ENCODE results near the gene TLR9. TPM values are rescaled to one million over a fixed set of nuclear protein-coding genes. Genes with fewer than 3 reads are reported as not detected.

The TLR9 gene
- total and polyA plus RNA-seq, 11 donors, result 0.04 to 0.65 (median 0.22) TPM; not detected in 1

DNA sequence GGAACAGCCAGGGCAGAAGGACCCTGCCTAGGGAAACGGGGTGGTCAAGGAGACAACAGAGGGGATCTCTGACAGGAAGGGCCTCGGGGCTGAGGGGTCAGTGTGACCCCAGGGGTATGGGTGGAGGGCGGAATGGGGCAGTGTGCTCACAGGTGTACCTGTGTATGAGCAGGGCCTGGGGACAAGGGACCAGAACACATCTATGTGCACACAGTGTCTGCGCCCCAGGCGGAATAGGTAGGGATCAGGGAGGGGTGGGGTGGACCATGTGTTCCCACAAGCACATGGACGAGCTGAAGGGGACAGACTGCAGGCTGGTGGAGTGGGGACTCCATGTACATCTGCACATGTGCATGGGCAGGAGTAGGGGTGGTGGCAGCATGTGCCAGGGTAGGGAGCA lies 5.0 kb upstream of the TLR9 start:
- DNase-seq, result no peak

GRCh38 chr3:52229656-52230055 lies 4.2 kb upstream of the TLR9 start:
- intact Hi-C loops (cut with DNase I), result loop anchor here in 7 of 10 donors (2.0 to 10.0 kb wide), 4 partner anchors 58 to 175 kb away; partner anchors contain the start of gene GLYCTK (in 2 of the 7)
- Histone ChIP-seq H3K27me3 (no peaks in the 10 kb centered on the region), H3K9me3 (no peaks in the 10 kb centered on the region), H3K4me3 (no peak overlapping the region), H3K27ac (no peak overlapping the region), H3K4me1 (peaks cover 0 to 32% (median 18%) of the 10 kb centered on the region in 12 donors), H3K36me3 (peaks cover 0 to 71% (median 55%) of the 10 kb centered on the region in 9 donors)
- ATAC-seq, result no peak
- DNase-seq, result no peak
- 80 to 96% (median 89%) methylated on average over 4 to 13 of the region's 13 CpGs for WGBS, 4 donors
- TF ChIP-seq POLR2A (IDR thresholded peaks at IDR 0.05), result no peak
- TF ChIP-seq CTCF (IDR thresholded peaks at IDR 0.05), result no peak

More for the DNA sequence above, 5.0 kb upstream of the TLR9 start:
- intact Hi-C loops (cut with DNase I), result loop anchor here in 7 of 10 donors (2.0 to 10.0 kb wide), 4 partner anchors 57 to 174 kb away; partner anchors contain the start of gene GLYCTK (in 2 of the 7)
- Histone ChIP-seq H3K27ac (no peak overlapping the region), H3K9me3 (no peaks in the 10 kb centered on the region), H3K36me3 (peaks cover 0 to 78% (median 55%) of the 10 kb centered on the region in 9 donors), H3K4me1 (peaks cover 0 to 40% (median 20%) of the 10 kb centered on the region in 12 donors), H3K4me3 (no peak overlapping the region), H3K27me3 (no peaks in the 10 kb centered on the region)
- WGBS, 4 donors, result 86 to 94% (median 89%) methylated on average over 6 of the region's 6 CpGs
- no peak for TF ChIP-seq CTCF (IDR thresholded peaks at IDR 0.05)
- TF ChIP-seq POLR2A (IDR thresholded peaks at IDR 0.05), result no peak
- ATAC-seq, result no peak

DNA sequence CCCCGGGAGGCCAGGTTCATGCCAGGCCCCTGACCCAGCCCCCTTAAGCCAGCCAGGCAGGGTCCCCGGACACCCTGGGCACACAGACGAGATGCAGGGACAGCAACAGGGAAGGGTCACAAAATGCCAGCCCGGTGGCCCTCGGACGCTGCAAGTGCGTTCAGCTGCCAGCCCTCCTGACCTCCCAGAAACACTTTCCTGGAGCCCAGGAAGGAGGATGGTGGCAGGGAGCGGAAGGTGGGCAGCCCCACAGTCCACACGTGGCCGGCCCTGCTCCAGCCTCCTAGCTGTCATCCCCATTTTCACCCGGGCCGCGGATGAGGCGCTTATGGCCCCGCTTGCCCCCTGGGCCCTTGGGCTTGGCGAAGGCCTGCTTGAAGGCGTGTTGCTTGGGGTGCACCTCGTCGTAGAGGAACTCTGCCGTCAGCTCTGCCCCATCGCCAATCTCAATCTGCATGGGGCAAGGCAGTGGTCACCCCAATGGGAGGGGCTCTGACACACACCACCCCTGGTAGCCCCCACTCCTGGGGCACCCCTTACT lies 3.4 kb upstream of the TLR9 start:
- intact Hi-C loops (cut with DNase I), result no loop called here
- Histone ChIP-seq H3K4me1 (peaks cover 0 to 26% (median 16%) of the 10 kb centered on the region in 12 donors), H3K27ac (no peak overlapping the region), H3K9me3 (no peaks in the 10 kb centered on the region), H3K27me3 (no peaks in the 10 kb centered on the region), H3K4me3 (no peak overlapping the region), H3K36me3 (peaks cover 0 to 62% (median 51%) of the 10 kb centered on the region in 9 donors)
- no peak for DNase-seq
- ATAC-seq, result no peak
- TF ChIP-seq POLR2A (IDR thresholded peaks at IDR 0.05), result no peak
- no peak for TF ChIP-seq CTCF (IDR thresholded peaks at IDR 0.05)
- 87 to 100% (median 92%) methylated on average over 1 to 21 of the region's 21 CpGs for WGBS, 4 donors

- H3K4me1 ChIP-seq, result peaks cover 0 to 26% (median 14%) of the 10 kb centered on the region in 12 donors
- H3K4me3 ChIP-seq, result no peak overlapping the region
- ATAC-seq, result no peak
- H3K9me3 ChIP-seq, result no peaks in the 10 kb centered on the region
- no peak overlapping the region for H3K27ac ChIP-seq
- H3K27me3 ChIP-seq, result no peaks in the 10 kb centered on the region
- H3K36me3 ChIP-seq, result peaks cover 0 to 58% (median 48%) of the 10 kb centered on the region in 9 donors
- WGBS, 4 donors, result 87 to 95% (median 89%) methylated on average over 9 to 10 of the region's 10 CpGs
- TF ChIP-seq CTCF (IDR thresholded peaks at IDR 0.05), result no peak
- TF ChIP-seq POLR2A (IDR thresholded peaks at IDR 0.05), result no peak
- no peak for DNase-seq
- intact Hi-C loops (cut with DNase I), result no loop called here
Observed at GRCh38 chr3:52228266-52228665, 2.8 kb upstream of the TLR9 start.
